CD4-positive, alpha-beta T cell treated with Interleukin-10 for 1 hour (primary cell): ENCODE results near the gene ZNF775.

Experiments
- DNase-seq: peaks from one replicate; pipeline ENCODE4 v3.0.0-alpha.2; 2020

ZNF775 gene

DNA sequence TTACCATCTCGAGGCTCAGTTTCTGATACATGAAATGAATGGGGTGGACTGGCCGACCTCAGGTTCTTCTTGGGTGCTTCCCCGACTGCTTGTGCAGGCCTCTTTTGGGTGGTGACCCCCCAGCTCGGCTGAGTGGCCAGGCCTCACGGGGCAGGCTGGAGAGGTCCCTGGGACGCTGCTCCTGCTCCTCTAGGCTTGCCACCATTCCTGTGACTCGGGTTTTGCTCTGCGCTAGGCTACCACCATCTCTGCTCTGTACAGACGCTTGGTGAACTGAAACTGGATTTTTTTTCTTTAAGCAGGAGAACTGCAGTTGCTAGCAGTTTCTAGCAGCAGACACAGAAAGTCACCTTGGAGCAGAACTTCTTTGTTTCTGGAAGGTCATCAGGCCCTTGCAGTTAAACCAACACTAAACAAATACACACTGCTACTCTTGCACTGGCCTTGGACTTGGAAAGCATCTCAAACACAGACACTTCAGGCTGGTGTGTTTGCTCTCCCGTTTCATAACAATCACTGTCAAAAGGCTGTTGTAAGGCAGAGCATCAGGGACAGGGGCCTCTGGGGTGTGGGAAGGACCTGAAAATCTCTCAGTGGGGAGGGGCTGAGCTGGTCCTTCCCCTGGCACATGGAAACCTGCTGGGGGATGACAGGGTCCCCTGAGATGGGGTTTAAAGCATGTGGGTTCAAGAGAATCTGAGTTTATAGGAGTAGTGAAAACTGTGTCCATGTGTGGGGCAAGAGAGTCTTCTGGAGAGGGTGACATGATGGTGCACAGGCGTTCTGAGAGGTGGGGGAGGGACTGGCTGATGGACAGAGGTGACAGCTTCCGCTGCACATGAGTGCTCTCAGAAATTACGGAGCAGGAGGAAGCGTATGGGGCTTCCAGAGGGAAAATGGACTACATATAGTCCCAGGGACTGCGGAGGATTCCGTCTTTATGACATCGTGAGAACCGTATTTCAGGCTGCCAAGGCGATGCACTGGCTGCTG is 36.3 kb downstream of the ZNF775 start:
- no peak for DNase-seq

DNA sequence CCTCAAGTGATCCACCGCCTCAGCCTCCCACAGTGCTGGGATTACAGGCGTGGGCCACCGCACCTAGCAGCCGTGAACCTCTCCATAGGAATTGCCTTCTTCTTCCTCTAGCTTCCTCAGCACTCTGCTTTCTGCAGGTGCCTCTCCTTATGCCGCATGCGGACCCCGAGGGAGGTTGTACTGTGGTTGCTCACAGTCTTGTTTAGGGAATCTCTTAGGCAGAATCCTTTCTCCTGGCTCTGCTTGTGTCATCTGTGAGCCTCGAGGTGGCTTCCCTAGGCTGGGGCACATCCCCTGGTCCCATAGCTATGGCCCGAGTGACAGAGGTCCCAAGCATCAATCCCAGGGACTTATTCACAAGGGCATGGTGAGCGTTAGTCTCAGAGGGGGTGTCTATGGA is 38.1 kb downstream of the ZNF775 start:
- no peak for DNase-seq

- no peak for DNase-seq
These were observed 38.7 kb downstream of the ZNF775 start for GRCh38 chr7:150417863-150418262.

- DNase-seq, result no peak
These were observed 41.1 kb downstream of the ZNF775 start for GRCh38 chr7:150420242-150420641.

GRCh38 chr7:150420987-150421674 is 42.0 kb downstream of the ZNF775 start:
- DNase-seq, result peak; percentile 89

DNA sequence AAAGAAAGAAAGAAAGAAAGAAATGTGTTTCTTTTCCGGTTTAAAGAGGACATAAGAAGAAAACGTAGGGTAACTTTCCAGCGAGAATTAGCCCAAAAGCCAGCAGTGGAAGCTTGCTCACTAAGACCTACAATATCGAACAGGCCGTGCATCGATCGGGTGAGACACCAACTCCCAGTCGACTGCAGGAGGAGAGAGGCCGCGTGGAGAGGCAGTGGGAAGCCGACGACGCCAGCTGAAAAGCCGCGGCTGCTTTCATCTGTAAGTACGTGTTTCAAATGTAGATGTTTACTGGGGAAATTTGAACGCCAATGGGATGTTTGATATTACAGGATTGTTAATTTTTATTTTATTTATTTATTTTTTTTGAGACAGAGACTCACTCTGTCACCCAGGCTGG is 42.7 kb downstream of the ZNF775 start:
- DNase-seq, result no peak

DNA sequence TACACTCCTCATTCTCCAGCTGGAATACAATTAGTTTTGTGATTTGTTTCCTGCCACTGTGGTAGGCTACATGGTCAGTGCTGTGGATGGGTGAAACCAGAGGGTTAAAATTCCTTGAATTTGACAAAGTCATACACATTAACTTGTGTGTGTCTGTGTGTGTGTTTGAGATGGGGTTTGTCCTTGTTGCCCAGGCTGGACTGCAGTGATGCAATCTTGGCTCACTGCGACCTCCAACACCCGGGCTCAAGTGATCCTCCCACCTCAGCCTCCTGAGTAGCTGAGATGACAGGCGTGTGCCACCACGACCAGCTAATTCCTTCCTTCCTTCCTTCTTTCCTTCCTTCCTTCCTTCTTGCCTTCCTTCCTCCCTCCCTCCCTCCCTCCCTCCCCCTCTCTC is 46.5 kb downstream of the ZNF775 start:
- no peak for DNase-seq

DNA sequence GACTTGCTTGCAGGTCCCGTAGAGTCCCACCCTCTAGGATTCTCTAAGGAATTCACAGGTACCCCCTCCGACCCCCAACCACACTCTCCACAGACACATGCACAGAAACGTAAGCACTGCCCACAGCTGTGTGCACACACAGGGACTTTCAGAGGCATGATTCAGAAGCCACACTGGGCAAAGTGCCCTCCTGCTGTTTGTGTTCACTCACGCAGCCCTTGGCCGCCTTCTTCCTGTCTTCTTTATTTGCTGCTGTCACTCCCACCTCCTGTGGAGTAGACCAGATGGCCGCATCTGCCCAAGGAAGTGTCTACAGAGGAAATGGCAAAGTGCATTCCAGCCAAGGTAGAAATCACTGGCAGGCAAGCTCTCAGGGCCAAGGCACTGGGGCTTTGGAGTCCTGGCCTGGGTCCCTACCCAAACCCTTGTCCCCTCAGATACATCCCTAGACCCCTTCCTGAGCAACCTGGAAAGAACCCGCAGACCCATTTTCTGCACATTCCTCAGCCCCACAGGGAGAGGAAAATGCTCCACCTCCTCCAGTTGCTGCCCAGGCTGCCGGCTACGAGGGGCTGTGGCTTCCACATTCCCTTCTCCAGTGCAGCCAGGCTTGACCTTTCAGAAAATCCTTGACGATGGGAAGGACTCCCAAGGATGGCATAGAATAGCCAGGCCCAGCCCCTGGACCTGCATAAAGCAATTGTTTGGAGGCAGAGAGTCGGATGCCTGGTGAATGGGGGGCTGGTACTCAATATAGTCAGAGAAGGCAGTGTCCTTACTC is 49.7 kb downstream of the ZNF775 start:
- DNase-seq, result no peak

DNA sequence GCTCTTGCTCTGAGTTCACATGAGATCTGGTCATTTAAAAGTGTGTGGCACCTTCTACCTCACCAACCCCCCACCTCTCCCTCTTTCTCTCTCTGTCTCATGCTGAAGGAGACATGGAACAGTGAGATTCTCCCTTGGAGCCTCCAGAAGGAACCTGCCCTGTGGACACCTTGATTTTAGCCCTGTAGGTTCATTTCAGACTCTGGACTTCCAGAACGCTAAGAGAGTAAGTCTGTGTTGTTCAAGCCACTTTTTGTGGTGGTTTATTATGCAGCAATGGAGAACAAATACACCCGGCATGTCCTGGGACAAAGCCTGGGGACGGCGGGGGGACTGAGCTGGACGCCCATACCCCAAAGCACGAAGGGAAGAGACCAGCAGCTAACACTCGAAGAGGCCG is 50.6 kb downstream of the ZNF775 start:
- no peak for DNase-seq

GRCh38 chr7:150430465-150431085 is 51.4 kb downstream of the ZNF775 start:
- DNase-seq, result no peak

DNA sequence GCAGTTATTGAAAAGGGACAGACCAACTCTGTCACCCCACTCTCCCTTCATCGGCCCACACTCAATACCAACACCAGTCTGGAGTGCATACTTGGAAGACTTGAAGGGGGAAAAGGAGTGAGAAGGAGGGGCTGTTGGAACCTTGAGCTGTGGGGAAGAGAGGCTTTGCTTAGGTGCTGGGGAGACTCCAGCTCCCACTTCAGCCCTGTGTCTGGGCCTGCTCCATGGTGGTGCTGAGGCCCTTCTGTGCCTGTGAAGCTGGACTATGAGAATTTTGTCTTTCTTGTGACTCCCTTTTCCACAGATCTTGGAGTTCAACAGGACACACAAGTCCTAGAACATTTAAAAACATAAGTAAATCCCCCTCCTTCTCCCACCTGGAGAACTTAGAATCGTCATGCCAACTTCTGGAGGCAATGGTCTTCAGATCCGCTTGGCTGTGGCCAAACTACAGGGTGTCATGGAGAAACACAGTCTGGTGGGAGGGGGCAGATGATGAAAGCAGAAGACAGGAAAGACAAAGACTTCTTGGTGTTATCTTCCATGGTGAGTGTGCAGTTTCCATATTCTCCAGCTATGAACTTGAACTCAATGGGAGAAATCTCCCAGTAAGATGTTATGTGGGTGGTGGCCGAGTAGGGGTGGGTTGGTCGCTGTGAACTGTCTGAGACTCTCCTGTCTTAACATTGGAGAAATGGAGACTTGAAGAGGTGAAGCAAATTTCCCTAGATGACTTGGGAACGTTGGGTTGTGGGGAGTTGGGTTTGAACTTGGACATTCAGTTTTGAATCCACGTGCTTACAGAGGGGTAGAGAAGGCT is 52.9 kb downstream of the ZNF775 start:
- no peak for DNase-seq

DNA sequence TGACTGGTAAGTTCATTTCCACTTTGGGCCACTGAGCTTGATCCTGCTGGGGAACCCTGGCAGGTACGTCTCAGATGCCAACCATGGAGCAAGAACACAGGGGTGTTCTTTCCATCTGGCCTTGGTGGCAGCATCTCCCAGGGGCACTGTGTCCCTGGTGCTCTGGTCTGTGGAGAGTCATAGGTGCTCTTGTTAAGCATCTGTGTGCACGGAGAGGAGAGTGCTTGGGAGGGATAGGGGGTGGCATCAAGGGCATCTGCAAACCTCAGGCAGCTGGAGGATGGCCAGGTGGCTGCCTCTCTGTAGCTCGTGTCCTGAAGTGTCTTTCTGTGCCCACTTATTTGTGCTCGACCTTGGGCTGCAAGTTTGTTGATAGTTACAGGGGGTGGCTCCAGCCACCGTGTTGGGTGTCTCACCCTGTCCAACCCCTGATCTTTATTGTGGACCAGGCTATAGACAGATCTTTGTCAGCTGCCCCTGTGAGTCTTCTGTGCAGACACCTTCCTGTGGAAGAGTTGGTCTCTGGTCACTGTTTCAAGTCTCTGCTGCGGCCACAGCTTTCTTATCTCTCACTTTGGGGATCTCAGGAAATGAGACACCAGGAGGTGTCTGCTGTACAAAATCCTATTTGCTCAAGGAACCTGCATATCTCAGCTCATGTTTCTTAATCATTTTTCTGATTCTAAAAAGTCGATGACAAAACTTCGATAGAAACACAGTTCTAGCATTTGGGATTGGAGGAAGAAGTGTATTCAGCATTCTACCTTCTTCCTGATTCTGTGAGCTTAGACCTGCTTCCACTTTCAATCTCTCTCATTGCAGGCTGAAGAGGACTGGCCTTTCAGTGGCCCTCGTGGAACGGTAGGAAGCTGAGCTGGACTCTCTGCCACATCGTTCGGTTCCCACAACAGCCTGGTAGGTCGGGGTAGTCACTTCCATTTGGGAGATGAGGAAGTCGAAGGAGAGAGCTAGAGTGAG is 54.1 kb downstream of the ZNF775 start:
- no peak for DNase-seq

GRCh38 chr7:150434240-150434639 is 55.1 kb downstream of the ZNF775 start:
- no peak for DNase-seq

GRCh38 chr7:150435047-150435389 is 55.9 kb downstream of the ZNF775 start:
- DNase-seq, result no peak

- DNase-seq, result no peak
These were observed 56.4 kb downstream of the ZNF775 start for GRCh38 chr7:150435390-150436073.

DNA sequence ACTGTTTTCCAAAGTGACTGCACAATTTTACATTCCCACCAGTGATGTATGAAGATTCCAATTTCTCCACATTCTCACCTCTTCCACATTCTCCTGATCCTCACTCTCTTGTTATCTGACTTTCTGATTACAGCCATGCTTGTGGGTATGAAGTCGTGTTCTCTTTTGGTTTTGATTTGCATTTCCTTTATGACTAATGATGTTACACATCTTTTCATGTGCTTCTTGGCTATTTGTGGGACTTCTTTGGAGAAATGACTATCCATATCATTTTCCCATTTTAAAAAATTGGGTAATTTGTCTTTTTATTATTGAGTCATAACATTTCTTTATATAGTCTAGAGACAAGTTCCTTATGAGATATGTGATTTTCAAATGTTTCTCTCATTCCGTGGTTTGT is 60.8 kb downstream of the ZNF775 start:
- DNase-seq, result no peak

DNA sequence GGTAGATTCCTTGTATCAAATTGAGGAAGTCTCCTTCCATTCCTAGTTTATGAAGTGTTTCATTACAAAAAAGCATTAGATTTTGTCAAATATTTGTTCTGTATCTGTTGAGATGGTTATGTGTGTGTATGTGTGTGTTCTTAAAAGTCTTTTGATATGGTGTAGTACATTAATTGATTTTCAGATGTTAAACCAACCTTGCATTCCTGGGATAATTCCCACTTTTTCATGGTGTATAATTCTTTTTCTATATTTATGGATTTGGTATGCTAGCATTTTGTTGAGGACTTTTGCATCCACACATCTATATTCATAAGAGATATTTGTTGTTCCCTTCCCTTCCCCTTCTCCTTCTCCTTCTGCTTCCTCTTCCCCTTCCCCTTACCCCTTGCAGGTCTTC is 62.4 kb downstream of the ZNF775 start:
- no peak for DNase-seq

DNA sequence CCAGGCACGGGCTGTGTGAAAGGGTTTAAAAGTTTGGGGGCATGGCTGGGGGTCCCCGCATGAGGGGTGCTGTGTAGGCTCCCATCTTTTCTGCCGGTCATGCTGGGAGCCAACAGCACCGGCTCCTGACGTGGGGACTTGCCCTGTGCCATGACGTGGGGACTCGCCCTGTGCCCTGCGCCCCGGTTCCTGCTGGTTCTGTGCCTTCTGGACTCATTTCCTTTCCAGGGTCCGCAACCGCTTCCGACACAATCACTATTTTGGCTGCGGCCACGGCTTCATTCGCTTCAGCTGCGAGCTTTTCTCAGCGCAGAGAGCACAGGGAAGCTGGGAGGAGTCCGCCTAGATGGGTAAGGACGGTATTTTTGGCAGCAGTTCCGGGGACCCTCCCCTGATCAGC is 63.7 kb downstream of the ZNF775 start:
- DNase-seq, result no peak

DNA sequence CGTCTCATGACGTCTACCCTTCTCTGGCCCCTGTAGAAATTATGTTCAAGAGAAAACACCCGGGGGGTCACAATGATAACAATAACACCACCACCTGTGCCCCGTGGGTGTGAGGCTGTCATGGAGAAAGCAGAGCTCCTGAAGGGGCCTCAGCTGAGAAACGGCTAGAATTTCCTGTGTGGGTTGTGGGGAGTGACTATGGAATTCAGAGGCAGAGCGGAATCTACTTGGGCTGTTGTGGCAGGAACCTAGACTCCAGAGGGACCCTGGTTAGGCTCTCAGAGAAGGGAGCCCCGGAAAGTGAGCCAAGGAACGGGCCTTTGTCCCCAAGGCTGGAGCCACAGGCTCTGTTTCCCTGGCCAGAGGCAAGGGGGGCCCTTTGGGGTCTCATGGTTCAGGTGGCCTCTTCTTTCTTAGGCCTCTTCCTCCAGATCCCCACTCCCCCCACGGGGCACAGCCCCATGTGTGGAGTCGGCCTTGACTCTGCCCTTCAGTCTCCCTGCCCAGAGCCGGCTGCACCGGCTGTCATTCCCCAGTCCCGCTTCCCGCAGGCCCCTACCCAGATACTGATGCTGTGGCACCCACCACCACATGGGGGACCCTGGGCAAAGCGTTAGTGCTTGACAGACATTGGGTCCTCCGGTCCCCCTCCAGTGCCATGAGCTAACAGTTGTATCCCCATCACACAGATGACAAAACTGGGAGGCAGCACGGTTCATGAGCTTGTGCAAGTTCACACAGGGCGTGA is 64.8 kb downstream of the ZNF775 start:
- DNase-seq, result no peak
